Mammary epithelial cell (primary cell): ENCODE results near the gene APOF.

Experiments
- CTCF ChIP-seq, 2 donors: IDR thresholded peaks in 1 of 2; conservative IDR thresholded peaks in 1 of 2; 2 replicates each; pipeline ENCODE4 v1.5.1; 2011 to 2012; ENCODE audit warnings: inconsistent platforms in 2 of 2, low read length in 2 of 2, mild to moderate bottlenecking in 2 of 2, control low read depth in 1 of 2, low read depth in 1 of 2; ENCODE audit not compliant: insufficient read depth in 1 of 2; ENCODE audit errors: extremely low read depth in 1 of 2
- EZH2 ChIP-seq: IDR thresholded peaks from 2 replicates; pipeline ENCODE4 v1.6.1; 2012; ENCODE audit warnings: low read length, inconsistent platforms, borderline replicate concordance

- TF ChIP-seq CTCF (conservative IDR thresholded peaks at IDR 0.05 in 1 of 2, IDR thresholded peaks at IDR 0.05 in 1 of 2; ENCODE audit: extremely low read depth in 1 of 2, insufficient read depth in 1 of 2, low read depth in 1 of 2, low read length in 2 of 2) (no peak), EZH2 (no peak)
Measured at GRCh38 chr12:56391721-56392120, 29.1 kb upstream of the APOF start.
